ENCODE data around the gene PACS1.
A peak's percentile ranks its signal among the peaks of the same experiment; 100 is the strongest.
"Not testable (repeated sequence)": the region's sequence is repeated elsewhere in the genome, so short reads cannot be mapped to it uniquely, and the experiment has no call there.

The PACS1 gene

DNA sequence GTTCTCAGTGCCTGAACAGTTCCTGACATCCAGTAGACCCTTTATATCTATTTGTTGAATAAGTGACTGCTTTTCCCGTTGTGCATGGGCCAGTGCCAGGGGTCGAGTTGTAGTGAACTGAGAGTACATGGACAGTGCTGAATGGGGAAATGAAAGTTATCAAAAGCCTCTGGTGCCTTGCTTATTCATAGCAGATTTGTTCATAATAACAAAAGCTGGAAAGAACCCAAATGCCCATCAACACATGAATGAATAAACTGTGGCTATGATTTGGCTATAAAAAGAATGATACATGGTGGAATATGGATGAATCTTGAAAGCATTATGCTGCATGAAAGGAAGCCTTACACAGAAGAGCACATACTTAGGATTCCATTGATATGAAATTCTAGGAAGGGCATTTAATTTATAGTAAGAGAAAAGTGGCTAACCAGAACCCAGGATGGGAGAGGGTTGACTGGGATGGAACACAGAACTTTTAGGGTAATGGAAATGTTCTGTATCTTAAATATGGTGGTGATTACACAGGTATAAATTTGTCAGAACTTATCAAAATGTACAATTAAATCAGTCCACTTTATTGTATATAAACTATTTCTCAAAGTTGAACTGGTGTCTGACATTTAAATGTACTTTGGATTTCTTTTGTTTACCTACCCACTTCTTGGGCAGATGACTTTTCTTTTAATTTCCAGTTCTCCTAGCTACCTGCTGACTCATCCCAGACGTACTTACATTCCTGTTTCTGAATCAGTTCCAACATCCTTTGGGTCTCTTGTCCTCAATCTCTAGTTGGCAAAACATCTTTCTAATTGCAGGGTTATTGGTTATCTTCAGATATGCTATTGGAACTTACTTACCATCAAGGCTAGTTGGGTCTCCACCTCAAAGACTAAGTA, 42.8 kb downstream of the PACS1 start:
- no peak for DNase-seq

DNA sequence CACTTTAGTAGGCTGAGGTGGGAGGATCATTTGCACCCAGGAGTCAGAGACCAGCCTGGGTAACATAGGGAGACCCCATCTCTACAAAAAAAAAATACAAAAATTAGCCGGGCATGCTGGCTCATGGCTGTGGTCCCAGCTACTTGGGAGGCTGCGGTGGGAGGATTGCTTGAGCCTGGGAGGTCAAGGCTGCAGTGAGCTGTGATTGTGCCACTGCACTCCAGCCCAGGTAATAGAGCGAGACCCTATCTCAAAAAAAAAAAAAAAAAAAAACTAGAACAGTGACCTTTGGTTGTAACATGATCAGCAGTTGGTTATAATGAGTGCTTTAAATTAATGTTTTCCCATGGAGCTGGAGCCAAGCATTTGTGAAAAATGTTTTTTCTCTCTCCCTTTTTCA, 44.9 kb downstream of the PACS1 start:
- not testable (repeated sequence) for DNase-seq

DNA sequence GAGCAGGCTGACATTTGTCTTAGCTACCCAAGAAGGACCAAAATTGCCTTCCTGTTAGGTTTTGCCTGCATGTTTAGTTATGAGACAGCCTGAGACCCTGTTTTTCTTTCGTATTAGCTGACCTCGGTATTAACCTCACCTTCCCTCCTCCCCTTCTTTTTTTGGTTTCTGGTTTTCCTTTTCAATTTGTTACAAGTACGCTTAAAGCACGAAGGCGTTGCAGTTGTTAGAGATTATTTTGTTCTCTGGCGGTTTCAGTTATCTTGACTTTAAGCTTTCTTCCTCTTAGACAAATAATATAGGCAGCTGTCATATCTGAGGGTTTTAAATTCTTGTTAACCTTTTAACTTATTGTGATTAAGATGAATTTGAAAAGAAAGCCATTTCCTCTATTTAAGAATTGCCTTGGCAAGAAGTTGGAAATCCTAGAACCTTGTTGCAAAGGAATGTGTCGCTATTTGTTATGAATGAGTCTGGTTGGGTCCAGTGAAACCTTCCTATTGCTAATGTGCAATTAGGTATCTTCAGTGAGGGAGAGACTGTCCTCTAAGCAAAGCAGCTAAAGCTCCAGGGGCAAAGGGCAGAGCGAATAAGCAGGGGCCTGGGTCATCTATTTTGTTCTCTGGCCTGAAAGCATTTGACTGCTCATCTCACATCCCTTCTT, 45.7 kb downstream of the PACS1 start:
- peak; percentile 68 for DNase-seq

DNA sequence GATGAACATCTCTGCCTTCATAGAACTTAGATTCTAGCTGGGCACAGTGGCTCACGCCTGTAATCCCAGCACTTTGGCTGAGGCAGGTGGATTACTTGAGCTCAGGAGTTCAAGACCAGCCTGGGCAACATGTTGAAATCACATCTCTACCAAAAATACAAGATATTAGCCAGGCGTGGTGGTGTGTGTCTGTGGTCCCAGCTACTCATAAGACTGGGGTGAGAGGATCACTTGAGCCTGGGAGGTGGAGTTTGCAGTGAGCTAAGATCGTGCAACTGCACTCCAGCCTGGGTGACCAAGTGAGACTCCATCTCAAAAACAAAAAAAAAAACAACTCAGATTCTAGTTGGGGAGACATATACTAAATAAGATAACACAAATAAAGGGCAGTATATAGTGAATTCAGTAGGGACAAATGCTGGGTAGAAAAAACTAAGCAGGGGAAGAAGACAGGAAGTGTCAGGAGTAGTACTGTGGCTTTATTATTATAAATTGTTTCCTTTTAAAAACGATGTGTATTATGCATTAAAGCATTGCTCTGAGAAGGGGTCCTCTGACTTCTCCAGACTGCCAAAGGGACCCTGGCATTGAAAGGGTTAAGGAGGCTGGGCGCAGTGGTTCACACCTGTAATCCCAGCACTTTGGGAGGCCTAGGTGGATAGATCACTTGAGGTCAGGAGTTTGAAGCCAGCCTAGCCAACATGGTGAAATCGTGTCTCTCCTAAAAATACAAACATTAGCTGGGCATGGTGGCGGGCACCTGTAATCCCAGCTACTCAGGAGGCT, 46.7 kb downstream of the PACS1 start:
- DNase-seq, result no peak

DNA sequence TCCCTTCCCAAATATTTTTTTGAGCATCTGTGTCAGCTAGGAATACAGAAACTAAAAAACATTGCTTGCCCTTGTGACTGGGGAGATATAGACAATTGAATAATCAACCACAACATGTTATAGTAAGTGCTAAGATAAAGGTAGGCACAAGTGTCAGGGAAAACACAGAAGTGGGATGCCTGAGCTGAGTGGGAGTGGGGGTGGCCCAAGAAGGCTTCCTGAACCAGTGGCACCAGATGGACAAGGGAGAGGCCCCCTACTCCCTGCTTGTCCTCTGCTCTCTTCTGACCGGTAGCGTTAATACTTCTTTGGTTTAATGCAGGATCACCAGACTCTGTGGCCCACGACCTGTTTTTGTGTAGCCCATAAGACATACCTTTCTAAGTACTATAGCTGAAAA, 48.8 kb downstream of the PACS1 start:
- DNase-seq, result no peak

DNA sequence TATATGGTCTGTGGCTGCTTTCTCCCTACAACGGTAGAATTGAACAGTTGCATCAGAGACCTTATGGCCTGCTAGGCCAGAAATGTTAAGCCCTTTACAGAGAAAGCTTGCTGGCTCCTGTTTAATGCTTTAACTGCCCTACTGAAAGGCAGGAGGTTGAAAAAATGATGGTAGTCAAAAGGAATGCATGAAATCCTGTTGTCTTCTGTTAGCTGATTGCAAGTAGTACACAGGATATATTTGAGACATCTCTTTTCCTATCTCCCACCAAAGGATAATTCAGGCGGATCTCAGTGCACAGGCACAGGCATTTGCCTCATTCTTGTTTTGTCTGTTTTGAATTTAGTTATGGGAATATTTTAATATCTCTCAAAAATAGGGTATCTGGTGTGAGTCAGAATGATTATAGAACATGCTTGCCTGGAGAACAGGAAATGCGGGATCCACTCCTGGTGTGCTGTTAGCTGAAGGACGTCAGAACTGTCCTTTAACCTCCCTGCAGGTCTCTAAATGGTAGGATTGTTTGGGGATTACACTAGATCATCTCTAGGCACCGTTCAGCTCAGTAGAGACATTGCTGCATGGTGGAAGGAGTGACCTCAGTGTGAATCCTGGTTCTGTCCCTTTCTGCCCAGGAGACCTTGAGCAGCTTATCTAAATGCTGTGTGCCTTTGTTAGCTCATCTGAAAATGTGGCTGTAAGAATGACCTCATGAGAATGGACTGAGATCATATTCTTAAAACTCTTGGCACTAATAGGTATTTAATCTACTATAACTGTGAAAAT, 49.5 kb downstream of the PACS1 start:
- no peak for DNase-seq

DNA sequence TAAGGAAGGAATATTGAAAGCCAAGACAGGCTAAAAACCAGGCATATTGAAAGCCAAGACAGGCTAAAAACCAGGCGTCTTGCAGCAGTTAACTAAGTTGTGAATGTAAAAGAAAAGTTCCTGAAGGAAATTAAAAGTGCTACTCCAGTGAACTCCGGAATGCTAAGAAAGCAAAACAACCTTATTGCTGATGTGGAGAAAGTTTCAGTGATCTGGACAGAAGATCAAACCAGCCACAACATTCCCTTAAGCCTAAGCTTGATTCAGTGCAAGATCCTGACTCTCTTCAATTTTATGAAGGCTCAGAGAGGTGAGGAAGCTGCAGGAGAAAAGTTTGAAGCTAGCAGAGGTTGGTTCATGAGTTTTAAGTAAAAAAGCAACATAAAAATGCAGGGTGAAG, 51.4 kb downstream of the PACS1 start:
- no peak for DNase-seq

DNA sequence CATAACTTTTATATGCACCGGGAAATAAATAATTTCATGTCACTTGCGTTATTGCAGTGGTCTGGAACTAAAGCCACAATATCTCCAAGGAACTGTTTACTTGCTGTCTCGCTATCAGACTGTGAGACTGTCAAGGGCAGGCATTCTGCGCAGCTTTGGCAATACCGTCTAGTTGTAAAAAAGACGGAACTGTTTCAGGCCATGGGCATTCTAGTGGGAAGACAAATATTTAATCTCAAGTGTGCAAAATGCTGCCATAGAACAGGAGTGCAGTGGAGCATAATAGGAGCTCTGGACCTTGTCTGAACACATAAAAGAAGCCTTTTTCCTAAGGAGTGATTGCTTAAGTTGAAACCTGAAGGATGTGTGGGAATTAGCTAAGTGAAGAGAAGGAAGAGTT, 53.8 kb downstream of the PACS1 start:
- no peak for DNase-seq

DNA sequence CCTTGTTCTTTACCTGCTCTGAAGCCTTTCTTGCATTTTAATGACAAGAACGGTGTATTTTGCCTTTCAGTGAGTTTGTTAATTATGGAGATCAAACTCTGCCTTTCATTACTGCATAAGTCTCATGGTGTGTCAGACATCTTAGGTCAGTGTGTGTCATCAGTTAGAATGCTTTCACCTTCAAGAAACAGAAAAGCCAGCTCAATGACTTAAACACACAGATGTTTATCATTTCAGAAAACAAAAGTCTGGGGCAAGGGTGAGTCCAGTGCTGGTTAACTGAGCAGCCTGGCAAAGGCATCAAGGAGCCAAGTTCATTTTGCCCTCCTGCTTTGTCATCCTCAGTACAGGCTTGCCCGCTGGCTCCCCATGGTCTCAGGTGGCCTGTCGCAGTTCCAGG, 54.5 kb downstream of the PACS1 start:
- DNase-seq, result no peak

DNA sequence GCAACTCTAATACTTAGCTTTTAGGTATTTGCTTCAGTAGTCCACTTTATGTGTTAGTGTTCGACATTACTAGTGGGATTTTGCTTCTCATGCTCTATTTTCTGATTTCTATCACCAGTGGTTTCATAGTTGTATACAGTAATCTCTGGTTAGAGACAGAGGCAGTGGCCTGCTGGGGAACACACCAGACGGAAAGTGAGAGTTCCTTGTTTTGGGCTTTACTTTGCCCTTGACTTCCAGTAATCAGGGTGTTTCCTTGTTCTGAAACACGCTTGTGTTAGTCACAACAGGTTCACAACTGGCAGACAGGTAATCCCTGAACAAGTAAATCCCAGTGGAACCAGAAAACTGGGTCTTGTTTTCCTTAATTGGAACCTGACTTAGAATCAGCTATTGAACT, 56.0 kb downstream of the PACS1 start:
- peak; percentile 41 for DNase-seq

DNA sequence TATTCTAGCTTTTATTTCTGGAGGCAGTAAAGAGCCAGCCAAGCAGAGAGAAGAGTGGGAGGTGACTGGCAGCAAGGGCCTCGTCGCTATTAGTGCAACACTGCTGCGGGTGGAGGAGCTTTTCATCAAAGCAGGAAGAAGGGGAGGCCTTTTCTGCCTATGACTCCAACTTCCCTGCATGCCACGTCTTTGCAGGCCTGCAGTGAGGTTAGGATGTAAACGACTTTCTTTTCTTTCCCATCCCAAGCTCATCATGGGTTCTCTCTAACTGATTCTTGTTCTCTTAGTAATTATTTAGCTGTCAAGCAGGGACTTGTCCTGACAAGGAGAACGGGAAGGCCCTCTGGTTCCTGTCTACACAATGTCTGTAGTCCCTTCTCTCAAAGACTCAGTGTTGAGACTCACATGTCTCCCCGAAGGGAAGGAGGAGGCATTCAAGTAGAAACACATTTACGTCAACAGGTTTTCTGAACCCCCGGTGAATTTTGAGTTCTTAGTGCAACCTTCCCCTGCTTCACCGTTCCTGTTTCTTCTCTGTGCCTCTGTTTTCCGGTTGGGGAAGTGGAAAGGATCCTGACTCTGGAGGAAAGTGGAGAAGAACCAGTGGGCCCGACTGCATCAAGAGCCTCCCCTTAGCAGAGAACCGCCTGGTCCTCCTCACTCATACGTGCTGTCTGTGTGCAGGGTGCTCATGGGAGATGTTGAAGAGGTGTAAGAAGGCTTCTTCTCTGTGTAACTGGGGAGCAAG, 56.9 kb downstream of the PACS1 start:
- peak; percentile 59 for DNase-seq

DNA sequence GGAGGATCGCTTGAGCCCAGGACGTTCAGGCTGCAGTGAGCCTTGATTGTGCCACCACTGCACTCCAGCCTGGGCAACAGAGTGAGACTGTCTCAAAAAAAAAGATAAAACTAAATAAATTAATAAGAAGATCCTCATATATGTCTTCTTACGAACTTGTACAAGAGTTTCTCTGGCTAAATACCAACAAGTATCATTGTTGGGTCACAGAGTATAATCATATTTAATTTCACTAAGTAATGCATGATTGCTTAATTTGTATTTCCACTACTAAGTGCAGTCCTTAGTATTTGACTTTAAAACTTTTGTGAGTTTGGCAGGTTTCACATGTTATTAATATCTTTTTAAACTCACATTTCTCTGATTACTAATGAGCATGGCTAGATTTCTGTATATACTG, 60.9 kb downstream of the PACS1 start:
- DNase-seq, result no peak

DNA sequence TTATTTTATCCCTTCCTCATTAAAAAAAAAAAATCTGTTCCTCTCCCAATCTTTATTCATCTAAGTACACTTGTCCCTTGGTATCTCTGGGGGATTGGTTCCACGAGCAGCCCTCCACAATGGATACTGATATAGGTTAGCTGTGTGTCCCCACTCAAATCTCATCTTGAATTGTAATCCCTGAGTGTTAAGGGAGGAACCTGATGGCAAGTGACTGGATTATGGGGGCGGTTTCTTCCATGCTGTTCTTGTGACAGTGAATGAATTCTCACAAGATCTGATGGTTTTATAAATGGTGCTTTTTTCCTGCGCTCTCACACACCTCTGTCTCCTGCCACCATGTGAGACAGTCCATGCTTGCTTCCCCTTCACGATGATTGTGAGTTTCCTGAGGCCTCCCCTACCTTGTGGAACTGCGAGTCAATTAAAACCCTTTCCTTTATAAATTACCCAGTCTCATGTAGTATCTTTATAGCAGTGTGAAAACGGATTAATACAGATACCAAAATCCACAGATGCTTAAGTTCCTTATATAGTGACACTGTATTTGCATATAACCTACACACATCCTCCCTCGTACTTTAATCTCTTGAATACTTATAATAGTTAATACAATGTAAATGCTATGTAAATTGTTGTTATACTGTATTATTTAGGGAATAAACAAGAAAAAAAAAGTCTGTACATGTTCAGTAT, 62.0 kb downstream of the PACS1 start:
- no peak for DNase-seq

DNA sequence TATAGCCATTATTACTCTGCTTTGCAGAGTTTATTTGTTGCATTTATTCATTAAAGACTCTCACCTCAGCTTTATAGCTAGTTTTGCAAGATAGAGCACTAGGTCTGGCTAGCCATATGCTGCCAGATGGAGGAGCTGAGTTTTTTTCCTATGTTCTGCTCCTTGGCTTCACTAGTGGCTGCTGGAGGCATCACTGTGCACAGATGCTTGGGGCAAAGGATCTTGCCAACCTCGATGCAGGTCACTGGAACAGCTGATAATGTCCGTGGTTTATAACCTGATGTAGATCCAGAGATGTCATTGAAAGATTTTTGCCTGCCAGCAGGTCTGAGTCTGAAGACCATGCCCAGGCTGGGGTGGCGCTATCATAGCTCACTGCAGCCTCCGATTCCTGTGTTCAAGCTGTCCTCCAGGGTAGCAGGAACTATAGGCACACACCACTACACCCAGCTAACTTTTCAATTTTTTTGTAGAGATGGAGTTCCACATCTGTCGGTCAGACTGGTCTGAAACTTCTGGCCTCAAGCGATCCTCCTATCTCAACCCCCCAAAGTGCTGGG, 63.2 kb downstream of the PACS1 start:
- no peak for DNase-seq

DNA sequence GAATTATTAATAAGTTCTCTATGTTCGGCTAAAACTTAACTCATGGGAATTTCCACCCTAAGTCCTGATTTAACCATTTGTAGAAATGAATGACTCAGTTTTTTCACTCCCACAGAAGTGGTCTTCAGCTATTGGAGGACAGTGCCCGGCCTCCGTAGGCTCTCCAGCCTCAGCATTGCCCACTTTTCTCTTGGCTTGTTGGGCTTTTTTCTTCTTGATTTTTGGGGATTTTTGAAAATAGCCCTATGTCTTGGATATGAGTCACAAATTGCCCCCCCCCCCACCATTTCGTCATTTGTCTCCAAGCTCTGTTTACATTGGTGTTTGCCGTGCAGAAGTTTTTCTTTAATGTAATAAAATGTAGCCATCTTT, 66.7 kb downstream of the PACS1 start:
- DNase-seq, result no peak

DNA sequence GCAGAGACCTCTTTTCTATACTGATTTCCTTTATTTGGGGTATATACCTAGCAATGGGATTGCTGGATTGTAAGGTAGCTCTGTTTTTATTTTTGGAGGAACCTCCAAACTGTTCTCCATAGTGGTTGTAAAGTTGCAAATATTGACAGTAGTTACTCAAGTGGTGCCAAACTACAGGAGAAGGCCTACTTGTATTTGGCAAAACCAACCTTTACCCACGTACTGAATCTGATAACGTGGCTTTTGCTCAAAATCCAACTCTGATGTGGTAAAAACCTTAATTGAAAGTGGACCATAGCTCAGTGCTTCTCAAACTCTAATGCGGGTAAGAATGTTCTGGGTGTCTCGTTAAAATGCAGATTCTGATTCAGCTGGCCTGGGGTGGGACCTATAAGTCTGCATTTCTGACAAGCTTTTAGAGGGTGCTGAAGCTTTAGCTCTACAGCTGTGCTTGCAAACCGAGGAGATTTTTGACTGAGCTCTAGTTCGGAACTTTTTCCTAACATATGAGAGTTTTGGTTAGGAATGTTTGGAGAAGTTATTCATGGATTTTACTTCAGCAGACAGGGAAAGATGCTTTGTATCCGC, 69.8 kb downstream of the PACS1 start:
- no peak for DNase-seq

DNA sequence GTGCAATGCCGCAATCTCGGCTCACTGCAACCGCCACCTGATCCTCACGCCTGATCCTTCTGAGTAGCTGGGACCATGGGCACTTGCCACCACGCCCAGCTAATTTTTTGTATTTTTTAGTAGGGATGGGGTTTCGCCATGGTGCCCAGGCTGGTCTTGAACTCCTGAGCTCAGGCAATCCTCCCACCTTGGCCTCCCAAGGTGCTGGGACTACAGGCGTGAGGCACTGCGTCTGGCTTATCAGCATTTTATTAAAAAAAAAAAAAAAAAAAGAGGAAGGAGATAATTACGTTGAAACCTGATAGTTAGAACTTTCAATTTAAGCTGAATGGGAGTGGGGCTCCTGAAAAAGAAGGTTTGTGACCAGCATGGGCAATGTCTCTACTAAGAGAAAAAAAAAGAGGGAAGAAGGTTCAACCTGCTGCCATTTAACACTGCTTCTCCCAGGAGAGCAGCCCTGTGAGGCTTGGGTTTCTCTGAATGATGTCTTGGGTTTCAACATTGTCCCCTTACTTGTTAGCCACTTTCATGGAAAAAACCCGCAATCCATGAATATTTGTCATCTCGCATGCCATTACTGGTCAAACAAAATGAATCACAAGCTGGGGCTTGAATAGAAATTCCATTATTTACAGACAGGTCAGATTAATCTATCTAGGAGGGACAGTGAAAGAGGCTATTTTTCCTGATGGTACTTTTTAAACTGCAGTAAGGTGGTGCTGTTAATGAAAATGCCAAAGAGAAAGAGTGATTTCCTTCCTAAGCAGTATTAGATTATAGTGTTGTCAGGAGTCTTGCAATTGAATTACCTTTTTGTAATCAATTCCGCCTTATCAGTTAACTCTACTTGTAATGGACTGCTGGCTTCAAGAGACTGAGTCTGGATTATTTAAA, 72.5 kb downstream of the PACS1 start:
- no peak for DNase-seq

DNA sequence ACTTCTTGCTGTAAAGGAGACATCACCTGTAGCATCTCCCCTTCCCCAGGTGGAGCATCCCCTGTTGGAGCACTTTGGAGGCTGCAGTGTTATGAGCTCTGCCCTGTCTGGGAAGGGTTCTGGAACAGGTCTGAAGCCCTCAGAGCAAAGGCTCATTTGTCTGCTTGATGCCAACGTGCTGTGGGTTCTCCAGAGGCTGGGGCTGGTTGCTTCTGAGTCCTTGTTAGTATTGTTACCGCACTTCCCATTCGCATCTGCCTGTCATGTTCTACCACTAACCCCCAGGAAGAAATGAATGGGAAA, 73.1 kb downstream of the PACS1 start:
- no peak for DNase-seq

DNA sequence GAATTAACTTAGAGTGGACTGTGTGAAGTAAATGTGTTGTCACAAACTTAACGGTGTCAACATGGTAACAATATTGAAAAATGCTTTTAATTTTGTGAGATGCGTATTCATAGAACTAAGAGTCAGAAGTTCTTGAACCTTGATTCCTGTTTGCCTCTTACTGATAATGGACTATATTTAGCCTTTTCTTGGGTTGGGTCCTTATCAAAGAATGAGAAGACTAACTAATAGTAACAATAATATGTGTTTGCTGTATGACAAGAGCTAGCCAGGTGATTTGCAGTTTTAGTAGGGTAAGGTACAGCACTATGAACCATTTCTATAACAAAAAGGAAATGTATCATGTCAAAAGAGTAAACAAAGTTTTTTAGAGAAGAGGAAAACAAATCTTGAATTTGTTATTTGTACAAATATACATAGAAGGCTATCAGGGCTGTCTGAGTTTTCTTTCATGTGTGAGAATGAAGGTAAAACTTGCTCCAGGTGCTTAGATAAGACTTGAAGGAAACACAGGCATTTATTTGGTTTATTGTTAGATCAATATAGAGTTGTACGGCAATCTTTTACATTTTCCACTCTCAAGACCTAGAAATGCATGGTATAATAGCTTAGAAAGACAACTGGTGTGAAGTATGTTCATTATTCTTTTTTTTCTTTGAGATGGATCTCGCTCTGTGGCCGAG, 74.1 kb downstream of the PACS1 start:
- DNase-seq, result no peak
